OCI-LY7 (cell line): ENCODE data around the gene VWF. TPM values are rescaled to one million over a fixed set of nuclear protein-coding genes. Genes with fewer than 3 reads are reported as not detected.

Source experiments
- BruUV-seq: library from RNA; stranded (reverse); fragments of 400-500 nt; replicated peaks from 2 replicates; lab custom pipeline; 2021; lab: Mats Ljungman, UMichigan
- CTCF ChIA-PET: fragments of 300-600 bp; sonication (Branson Sonifier 250); formaldehyde crosslinking; loops from one replicate; lab custom pipeline; 2022; ENCODE audit warnings: antibody characterized with exemption; ENCODE audit not compliant: unreplicated experiment; lab: Charles Lee
- POLR2A ChIA-PET: fragments of 300-600 bp; sonication (Branson Sonifier 250); formaldehyde crosslinking; loops from one replicate; lab custom pipeline; 2022; ENCODE audit warnings: antibody characterized with exemption; lab: Charles Lee
- DNase-seq: peaks from one replicate; pipeline ENCODE4 v3.0.0-alpha.2; 2015; ENCODE audit warnings: low spot score
- H2AFZ ChIP-seq: fragments of 200-600 bp; sonication (generic), shearing (Covaris generic); 2 replicates; pipeline ENCODE4 v1.6.1; 2014; ENCODE audit warnings: mild to moderate bottlenecking, antibody characterized with exemption, low read length, moderate library complexity
- H3K27ac ChIP-seq: fragments of 200-600 bp; sonication (generic); 2 replicates; pipeline ENCODE4 v1.5.1; 2014; ENCODE audit warnings: mixed run types, low read depth, mild to moderate bottlenecking, moderate library complexity, low read length, inconsistent platforms; ENCODE audit not compliant: poor library complexity, severe bottlenecking
- H3K36me3 ChIP-seq: fragments of 200-600 bp; sonication (generic); 2 replicates; pipeline ENCODE4 v1.6.1; 2014; ENCODE audit warnings: mild to moderate bottlenecking, antibody characterized with exemption, low read length, moderate library complexity, mixed read lengths; ENCODE audit not compliant: insufficient read depth
- H3K4me1 ChIP-seq: fragments of 200-600 bp; sonication (generic); 2 replicates; pipeline ENCODE4 v1.5.1; 2014; ENCODE audit warnings: mild to moderate bottlenecking, low read length; ENCODE audit not compliant: insufficient read depth, poor library complexity, severe bottlenecking
- H3K4me2 ChIP-seq: fragments of 200-600 bp; sonication (generic); 2 replicates; pipeline ENCODE4 v1.6.1; 2014; ENCODE audit warnings: mild to moderate bottlenecking, low read length
- H3K4me3 ChIP-seq: fragments of 200-600 bp; sonication (generic); 2 replicates; pipeline ENCODE4 v1.5.1; 2014; ENCODE audit warnings: mild to moderate bottlenecking, low read depth, low read length; ENCODE audit not compliant: poor library complexity, severe bottlenecking
- H3K79me2 ChIP-seq: fragments of 200-600 bp; sonication (generic); 2 replicates; pipeline ENCODE4 v1.6.1; 2016; ENCODE audit warnings: low read depth, mild to moderate bottlenecking, low read length, moderate library complexity, mixed read lengths; ENCODE audit not compliant: insufficient read depth
- H3K9me2 ChIP-seq: fragments of 200-600 bp; sonication (generic); 2 replicates; pipeline ENCODE4 v1.6.1; 2016; ENCODE audit warnings: mild to moderate bottlenecking, low read length, mixed read lengths; ENCODE audit not compliant: insufficient read depth
- H3K9me3 ChIP-seq: fragments of 200-600 bp; sonication (generic); 2 replicates; pipeline ENCODE4 v1.6.1; 2014; ENCODE audit warnings: mild to moderate bottlenecking, mixed run types, low read length, mixed read lengths
- H4K20me1 ChIP-seq: fragments of 200-600 bp; sonication (generic); 2 replicates; pipeline ENCODE4 v1.6.1; 2014; ENCODE audit warnings: mild to moderate bottlenecking, antibody characterized with exemption, low read length, moderate library complexity, mixed read lengths; ENCODE audit not compliant: insufficient read depth
- EZH2phosphoT487 ChIP-seq: fragments of 200-600 bp; sonication (generic); IDR thresholded peaks from 2 replicates; pipeline ENCODE4 v1.6.1; 2018; ENCODE audit warnings: low read depth, borderline replicate concordance, mild to moderate bottlenecking, mixed run types, antibody characterized with exemption, low read length, moderate library complexity, mixed read lengths
- intact Hi-C: fragments of 100-400 bp; cut with micrococcal nuclease; formaldehyde crosslinking; loops from one replicate; pipeline ENCODE4 v1.10.0; 2022; ENCODE audit not compliant: unreplicated experiment
- total RNA-seq, 2 experiments: library from RNA; depleted of rRNA in 1 of 2; stranded (reverse); fragments of >200 nt in 1 of 2; shearing (Covaris generic) in 1 of 2; gene quantifications; 2 replicates each; pipeline ENCODE4 v1.2.3, GENCODE V29; 2014 to 2022
- TF ChIP-seq, protein P1 (sequence below): fragments of 200-600 bp; sonication (generic); conservative IDR thresholded peaks from 2 replicates; pipeline ENCODE4 v1.5.1; 2014; ENCODE audit warnings: mild to moderate bottlenecking, antibody characterized with exemption, low read length, moderate library complexity, mixed read lengths

The VWF gene
- total RNA-seq, 2 experiments from 2014 or later = 0.32 TPM; not detected in 1

DNA sequence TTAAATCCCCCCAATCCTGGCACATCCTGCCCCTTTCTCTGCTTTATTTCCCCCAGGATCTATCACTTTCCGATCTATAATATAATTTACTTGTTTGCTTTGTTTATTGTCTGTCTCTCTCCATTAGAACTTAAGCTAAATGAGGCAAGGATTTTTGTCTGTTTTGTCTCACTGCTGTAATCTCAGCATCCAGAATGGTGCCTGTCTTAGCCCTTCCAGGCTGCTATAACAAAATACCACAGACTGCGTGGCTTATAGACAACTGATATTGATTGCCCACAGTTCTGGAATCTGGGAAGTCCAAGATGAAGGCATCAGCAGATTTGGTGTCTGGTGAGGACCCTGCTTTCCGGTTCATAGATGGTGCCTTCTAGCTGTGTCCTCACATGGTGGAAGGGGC is 65.2 kb downstream of the VWF start:
- H3K36me3 ChIP-seq = no peaks in the 10 kb centered on the region
- POLR2A ChIA-PET = interaction anchor here (1.6 kb wide), 1 partner anchor 11 kb away, joined by 3 read pairs; no protein-coding TSS in a partner anchor
- CTCF ChIA-PET = interaction anchor here (1.3 kb wide), 1 partner anchor 69 kb away, joined by 3 read pairs; no protein-coding TSS in a partner anchor
- no peak overlapping the region for H3K4me2 ChIP-seq
- no peaks in the 10 kb centered on the region for H3K9me2 ChIP-seq
- no peak overlapping the region for H2AFZ ChIP-seq
- TF ChIP-seq EZH2phosphoT487 = no peak
- TF ChIP-seq, protein P1, sequence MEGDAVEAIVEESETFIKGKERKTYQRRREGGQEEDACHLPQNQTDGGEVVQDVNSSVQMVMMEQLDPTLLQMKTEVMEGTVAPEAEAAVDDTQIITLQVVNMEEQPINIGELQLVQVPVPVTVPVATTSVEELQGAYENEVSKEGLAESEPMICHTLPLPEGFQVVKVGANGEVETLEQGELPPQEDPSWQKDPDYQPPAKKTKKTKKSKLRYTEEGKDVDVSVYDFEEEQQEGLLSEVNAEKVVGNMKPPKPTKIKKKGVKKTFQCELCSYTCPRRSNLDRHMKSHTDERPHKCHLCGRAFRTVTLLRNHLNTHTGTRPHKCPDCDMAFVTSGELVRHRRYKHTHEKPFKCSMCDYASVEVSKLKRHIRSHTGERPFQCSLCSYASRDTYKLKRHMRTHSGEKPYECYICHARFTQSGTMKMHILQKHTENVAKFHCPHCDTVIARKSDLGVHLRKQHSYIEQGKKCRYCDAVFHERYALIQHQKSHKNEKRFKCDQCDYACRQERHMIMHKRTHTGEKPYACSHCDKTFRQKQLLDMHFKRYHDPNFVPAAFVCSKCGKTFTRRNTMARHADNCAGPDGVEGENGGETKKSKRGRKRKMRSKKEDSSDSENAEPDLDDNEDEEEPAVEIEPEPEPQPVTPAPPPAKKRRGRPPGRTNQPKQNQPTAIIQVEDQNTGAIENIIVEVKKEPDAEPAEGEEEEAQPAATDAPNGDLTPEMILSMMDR = no peak
- intact Hi-C loops = no loop called here
- no peaks in the 10 kb centered on the region for H3K9me3 ChIP-seq
- no peak overlapping the region for H3K27ac ChIP-seq
- no peak for DNase-seq
- no peaks in the 10 kb centered on the region for H4K20me1 ChIP-seq
- no peak overlapping the region for H3K4me3 ChIP-seq
- no peaks in the 10 kb centered on the region for H3K4me1 ChIP-seq
- H3K79me2 ChIP-seq = no peaks in the 10 kb centered on the region
- BruUV-seq = no TSS peak

DNA sequence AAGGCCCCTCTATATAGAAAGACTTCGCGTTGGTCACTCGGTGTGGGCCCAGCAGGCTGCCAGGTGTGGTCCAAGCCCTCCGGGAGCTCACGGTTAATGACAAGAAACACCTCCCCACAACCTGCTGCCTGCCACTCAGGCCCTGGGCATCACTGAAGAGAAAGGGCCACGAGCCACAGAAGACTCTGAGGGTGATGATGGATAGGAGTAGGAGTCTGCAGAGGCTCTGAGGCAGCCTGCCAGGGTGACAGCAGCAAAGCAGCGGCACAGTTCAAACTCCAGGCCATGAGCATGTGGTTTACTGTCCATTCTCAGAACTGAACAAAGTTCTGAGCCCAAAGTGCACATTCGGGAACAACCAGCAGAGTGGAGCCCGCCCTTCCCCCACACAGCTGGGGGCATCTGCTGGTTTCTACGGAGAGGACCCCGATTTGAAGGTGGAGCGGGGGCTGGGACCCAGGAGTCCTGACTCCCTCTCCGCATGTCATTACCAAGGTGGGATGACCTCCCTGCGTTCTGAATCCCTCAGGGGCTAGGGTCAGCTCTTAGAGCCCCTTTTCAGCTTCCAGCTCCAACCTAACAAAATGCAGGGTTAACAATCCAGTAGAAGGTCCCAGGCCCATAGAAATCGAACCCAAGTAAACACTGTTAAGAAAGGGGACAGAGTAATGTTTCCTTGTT is 65.8 kb downstream of the VWF start:
- H3K9me2 ChIP-seq = no peaks in the 10 kb centered on the region
- TF ChIP-seq EZH2phosphoT487 = no peak
- TF ChIP-seq, protein P1 = no peak
- no peaks in the 10 kb centered on the region for H3K9me3 ChIP-seq
- H4K20me1 ChIP-seq = no peaks in the 10 kb centered on the region
- H3K79me2 ChIP-seq = no peaks in the 10 kb centered on the region
- no peak overlapping the region for H3K4me2 ChIP-seq
- no peak for DNase-seq
- no peak overlapping the region for H3K27ac ChIP-seq
- intact Hi-C loops = no loop called here
- H3K36me3 ChIP-seq = no peaks in the 10 kb centered on the region
- no peaks in the 10 kb centered on the region for H3K4me1 ChIP-seq
- H2AFZ ChIP-seq = no peak overlapping the region
- BruUV-seq = no TSS peak
- H3K4me3 ChIP-seq = no peak overlapping the region
- CTCF ChIA-PET = interaction anchor here (1.3 kb wide), 1 partner anchor 69 kb away, joined by 3 read pairs; no protein-coding TSS in a partner anchor
- POLR2A ChIA-PET = no interaction called here

DNA sequence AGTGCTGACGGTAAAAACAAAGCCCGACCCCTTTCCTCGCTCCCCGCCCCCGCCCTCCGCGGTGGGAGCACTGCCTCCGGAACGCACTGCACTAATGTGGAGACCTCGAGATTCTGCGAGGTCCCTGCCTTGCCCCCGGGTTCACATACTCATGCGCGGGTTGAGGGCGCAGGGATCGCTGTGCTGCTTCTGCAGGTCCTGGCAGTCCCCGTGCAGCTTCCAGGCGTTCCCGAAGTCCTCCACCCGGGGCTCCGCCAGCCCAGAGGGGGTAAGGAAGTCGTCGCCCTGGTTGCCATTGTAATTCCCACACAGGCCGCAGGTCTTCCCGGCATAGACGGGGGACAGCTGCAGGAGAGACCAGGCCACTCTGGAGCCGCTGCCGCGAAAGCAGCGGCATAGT is 66.8 kb downstream of the VWF start:
- Histone ChIP-seq H3K9me2 (no peaks in the 10 kb centered on the region), H3K36me3 (no peaks in the 10 kb centered on the region), H3K4me1 (no peaks in the 10 kb centered on the region), H2AFZ (no peak overlapping the region), H3K4me3 (no peak overlapping the region), H3K27ac (no peak overlapping the region), H4K20me1 (no peaks in the 10 kb centered on the region), H3K79me2 (no peaks in the 10 kb centered on the region), H3K4me2 (no peak overlapping the region), H3K9me3 (no peaks in the 10 kb centered on the region)
- BruUV-seq = no TSS peak
- TF ChIP-seq, protein P1 = no peak
- TF ChIP-seq EZH2phosphoT487 = no peak
- intact Hi-C loops = no loop called here
- ChIA-PET POLR2A (interaction anchor here (0.6 to 0.7 kb wide), 2 partner anchors 70 to 220 kb away, joined by 3 read pairs; no protein-coding TSS in a partner anchor), CTCF (no interaction called here)
- DNase-seq = no peak
